ES-I3 (cell line): ENCODE results near the gene AHCY.
"Not testable (repeated sequence)": the region's sequence is repeated elsewhere in the genome, so short reads cannot be mapped to it uniquely, and the experiment has no call there.

ENCODE experiments used
- H3K36me3 ChIP-seq: 2 replicates; pipeline ENCODE4 v1.6.1; 2013; ENCODE audit warnings: mild to moderate bottlenecking, low read length, control low read depth, moderate library complexity; ENCODE audit not compliant: insufficient read depth
- H3K4me1 ChIP-seq: 2 replicates; pipeline ENCODE4 v1.6.1; 2013; ENCODE audit warnings: mild to moderate bottlenecking, control low read depth, low read length; ENCODE audit not compliant: insufficient read depth
- H3K9ac ChIP-seq: 2 replicates; pipeline ENCODE4 v1.6.1; 2013; ENCODE audit warnings: low read depth, mild to moderate bottlenecking, low read length, moderate library complexity
- H3K9me3 ChIP-seq: 2 replicates; pipeline ENCODE4 v1.6.1; 2013; ENCODE audit warnings: mild to moderate bottlenecking, low read length, moderate library complexity; ENCODE audit not compliant: control insufficient read depth, insufficient read depth

Gene AHCY

GRCh38 chr20:34294563-34294962 is 8.6 kb downstream of the AHCY start:
- Histone ChIP-seq H3K9me3 (no peaks in the 10 kb centered on the region), H3K4me1 (no peaks in the 10 kb centered on the region), H3K36me3 (peaks cover 38% of the 10 kb centered on the region), H3K9ac (no peak overlapping the region)

GRCh38 chr20:34293589-34293988 is 9.6 kb downstream of the AHCY start:
- Histone ChIP-seq H3K36me3 (peaks cover 35% of the 10 kb centered on the region), H3K9ac (no peak overlapping the region), H3K4me1 (no peaks in the 10 kb centered on the region), H3K9me3 (no peaks in the 10 kb centered on the region)

GRCh38 chr20:34293119-34293518 is 10.0 kb downstream of the AHCY start:
- no peaks in the 10 kb centered on the region for H3K9me3 ChIP-seq
- no peaks in the 10 kb centered on the region for H3K4me1 ChIP-seq
- no peak overlapping the region for H3K9ac ChIP-seq
- peaks cover 40% of the 10 kb centered on the region for H3K36me3 ChIP-seq

GRCh38 chr20:34292496-34292895 is 10.7 kb downstream of the AHCY start:
- Histone ChIP-seq H3K9me3 (no peaks in the 10 kb centered on the region), H3K36me3 (peaks cover 46% of the 10 kb centered on the region), H3K9ac (no peak overlapping the region), H3K4me1 (no peaks in the 10 kb centered on the region)

DNA sequence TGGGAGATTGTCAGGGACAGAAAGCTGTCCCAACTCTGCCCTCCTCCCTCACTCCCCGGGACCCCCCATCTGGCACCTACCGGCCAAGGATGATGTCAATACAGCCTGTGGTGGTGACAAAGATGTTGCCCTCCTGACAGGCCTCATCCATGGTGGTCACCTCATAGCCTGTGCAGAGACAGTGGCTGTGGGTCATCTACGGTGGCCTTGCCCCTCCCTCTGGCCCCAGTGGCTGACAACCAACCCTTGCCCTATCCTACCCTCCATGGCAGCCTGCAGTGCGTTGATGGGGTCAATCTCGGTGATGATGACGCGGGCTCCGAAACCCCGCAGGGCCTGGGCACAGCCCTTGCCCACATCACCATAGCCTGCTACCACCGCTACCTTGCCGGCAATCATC is 12.7 kb downstream of the AHCY start:
- Histone ChIP-seq H3K36me3 (peaks cover 52% of the 10 kb centered on the region), H3K9ac (no peak overlapping the region), H3K9me3 (no peaks in the 10 kb centered on the region), H3K4me1 (no peaks in the 10 kb centered on the region)

GRCh38 chr20:34287500-34287899 is 15.7 kb downstream of the AHCY start:
- not testable (repeated sequence) for H3K9ac ChIP-seq, H3K4me1 ChIP-seq, H3K9me3 ChIP-seq
- H3K36me3 ChIP-seq, result peaks cover 59% of the 10 kb centered on the region

DNA sequence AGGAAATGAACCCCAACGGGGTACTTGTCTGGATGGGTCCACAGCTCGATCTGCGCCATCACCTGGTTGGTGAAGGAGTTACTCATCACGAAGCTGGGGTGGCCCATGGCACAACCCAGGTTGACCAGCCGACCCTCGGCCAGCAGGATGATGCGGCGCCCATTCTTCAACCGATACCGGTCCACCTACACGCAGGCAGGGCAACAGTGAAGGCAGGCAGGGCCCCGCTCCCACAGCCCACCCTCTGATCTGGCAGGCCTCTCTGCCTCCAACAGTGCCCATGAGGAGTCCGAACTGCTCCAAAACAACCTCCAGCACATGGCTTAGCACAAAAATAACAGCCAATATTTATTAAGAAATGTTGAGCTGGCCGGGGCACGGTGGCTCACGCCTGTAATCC is 17.7 kb downstream of the AHCY start:
- Histone ChIP-seq H3K4me1 (no peaks in the 10 kb centered on the region), H3K9me3 (no peaks in the 10 kb centered on the region), H3K36me3 (peaks cover 57% of the 10 kb centered on the region)

GRCh38 chr20:34283844-34284243 is 19.3 kb downstream of the AHCY start:
- Histone ChIP-seq H3K9me3 (no peaks in the 10 kb centered on the region), H3K36me3 (peaks cover 61% of the 10 kb centered on the region), H3K4me1 (no peaks in the 10 kb centered on the region), H3K9ac (no peak overlapping the region)

More for the DNA sequence above, 17.7 kb downstream of the AHCY start:
- H3K9ac ChIP-seq, result no peak overlapping the region

DNA sequence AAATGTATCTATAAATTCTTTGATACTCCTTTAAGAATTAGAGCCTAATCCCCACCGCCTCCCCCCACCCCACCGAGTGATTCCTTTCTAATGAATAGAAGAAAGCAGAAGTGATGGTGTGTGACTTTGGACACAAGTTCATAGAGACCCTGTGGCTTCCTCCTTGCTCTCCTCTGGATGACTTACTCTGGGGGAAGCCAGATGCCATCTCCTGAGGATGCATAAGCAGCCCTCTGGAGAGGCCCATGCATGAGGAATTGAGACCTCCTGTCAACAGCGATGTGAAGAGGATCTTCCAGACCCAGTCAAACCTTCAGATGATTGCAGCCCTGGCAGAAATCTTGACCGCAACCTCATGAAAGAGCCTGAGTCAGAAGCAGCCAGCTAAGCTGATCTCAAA is 21.1 kb downstream of the AHCY start:
- H3K36me3 ChIP-seq, result peaks cover 52% of the 10 kb centered on the region
- no peaks in the 10 kb centered on the region for H3K9me3 ChIP-seq
- H3K9ac ChIP-seq, result no peak overlapping the region
- no peaks in the 10 kb centered on the region for H3K4me1 ChIP-seq

GRCh38 chr20:34281177-34281576 is 22.0 kb downstream of the AHCY start:
- Histone ChIP-seq H3K9ac (no peak overlapping the region), H3K36me3 (peaks cover 56% of the 10 kb centered on the region)

GRCh38 chr20:34274694-34275093 is 28.5 kb downstream of the AHCY start:
- no peaks in the 10 kb centered on the region for H3K4me1 ChIP-seq
- peaks cover 19% of the 10 kb centered on the region for H3K36me3 ChIP-seq
- no peak overlapping the region for H3K9ac ChIP-seq
- no peaks in the 10 kb centered on the region for H3K9me3 ChIP-seq

More at GRCh38 chr20:34281177-34281576, 22.0 kb downstream of the AHCY start:
- H3K4me1 ChIP-seq, result no peaks in the 10 kb centered on the region
- no peaks in the 10 kb centered on the region for H3K9me3 ChIP-seq

DNA sequence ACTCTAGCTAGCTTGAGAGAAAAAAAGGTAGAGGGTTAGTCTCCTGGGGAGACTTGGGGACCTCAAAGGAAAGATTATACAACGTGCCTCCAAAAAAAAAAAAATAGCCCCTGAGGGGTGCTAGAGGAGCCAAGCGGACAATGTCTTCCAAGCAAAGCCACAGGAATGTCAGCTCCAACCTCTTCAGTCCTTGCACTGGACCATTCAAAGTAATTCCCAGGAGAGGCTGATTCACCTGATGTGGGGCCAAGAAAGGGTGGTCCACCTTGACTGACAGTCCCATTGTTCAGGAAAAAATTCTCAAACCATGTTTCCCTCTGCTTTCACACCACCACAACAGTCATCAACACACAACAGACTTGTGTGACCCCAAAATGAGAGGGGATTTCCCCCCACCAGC is 31.2 kb downstream of the AHCY start:
- Histone ChIP-seq H3K36me3 (peaks cover 12% of the 10 kb centered on the region; the same call in 1 of the 2 replicates), H3K9ac (no peak overlapping the region), H3K9me3 (no peaks in the 10 kb centered on the region), H3K4me1 (no peaks in the 10 kb centered on the region)

DNA sequence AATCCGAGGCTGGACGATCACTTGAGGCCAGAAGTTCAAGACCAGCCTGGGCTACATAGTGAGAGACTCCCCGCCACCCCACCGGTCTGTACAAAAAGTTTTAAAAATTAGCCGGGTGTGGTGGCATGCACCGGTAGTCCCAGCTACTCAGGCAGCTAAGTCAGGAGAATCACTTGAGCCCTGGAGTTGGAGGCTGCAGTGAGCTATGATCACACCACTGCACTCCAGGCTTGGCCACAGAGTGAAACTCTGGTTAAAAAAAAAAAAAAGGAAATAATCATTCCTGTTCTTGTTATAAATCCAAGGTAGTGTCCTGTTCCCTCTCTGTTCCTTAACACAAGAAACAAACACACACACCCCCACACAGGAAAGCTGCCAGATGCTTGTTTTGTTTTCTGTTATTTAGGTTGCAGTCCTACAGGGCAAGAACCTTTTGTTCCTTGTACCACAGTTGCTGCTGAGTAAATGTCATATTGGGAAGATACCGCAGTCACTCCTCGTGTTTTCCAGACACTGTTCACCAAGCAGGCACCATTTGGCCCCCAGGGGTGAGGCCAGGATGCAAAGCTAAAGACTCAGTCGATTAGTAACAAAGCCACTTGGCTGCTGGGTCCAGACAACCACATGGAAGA is 33.0 kb downstream of the AHCY start:
- Histone ChIP-seq H3K9me3 (no peaks in the 10 kb centered on the region), H3K36me3 (peaks cover 4% of the 10 kb centered on the region; the same call in 1 of the 2 replicates), H3K4me1 (no peaks in the 10 kb centered on the region), H3K9ac (no peak overlapping the region)

- no peaks in the 10 kb centered on the region for H3K9me3 ChIP-seq
- peaks cover under 1% of the 10 kb centered on the region; the same call in 1 of the 2 replicates for H3K36me3 ChIP-seq
- H3K9ac ChIP-seq, result peak overlapping the region; percentile 48; the same call in 1 of the 2 replicates
- no peaks in the 10 kb centered on the region for H3K4me1 ChIP-seq
These were observed 34.1 kb downstream of the AHCY start for GRCh38 chr20:34268851-34269636.

DNA sequence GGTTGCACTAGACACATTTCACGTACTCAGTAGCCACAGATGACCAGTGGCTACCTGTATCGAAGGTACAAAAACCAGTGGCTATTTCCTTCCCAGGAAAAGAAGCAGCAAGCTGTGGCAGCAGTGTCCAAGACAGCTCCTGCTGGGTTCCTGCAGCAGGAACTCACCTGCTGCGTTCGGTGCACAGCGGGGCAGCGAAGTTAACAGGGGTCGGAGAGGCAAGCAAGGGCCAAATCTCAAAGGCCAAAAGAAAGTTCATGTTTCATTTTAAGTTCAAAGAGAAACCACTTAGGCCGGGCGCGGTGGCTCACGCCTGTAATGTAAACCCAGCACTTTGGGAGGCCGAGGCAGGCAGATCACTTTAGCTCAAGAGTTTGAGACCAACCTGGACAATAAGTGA is 35.0 kb downstream of the AHCY start:
- Histone ChIP-seq H3K9me3 (no peaks in the 10 kb centered on the region), H3K9ac (no peak overlapping the region), H3K36me3 (no peaks in the 10 kb centered on the region; the same call in 1 of the 2 replicates), H3K4me1 (no peaks in the 10 kb centered on the region)
